Subcutaneous preadipocyte (primary cell): Measurements from ENCODE around the gene WDR5B. TPM values are rescaled to one million over a fixed set of nuclear protein-coding genes. Genes with fewer than 3 reads are reported as not detected.

Source experiments
- small RNA-seq: library from RNA; depleted of rRNA; stranded (forward); fragments of <200 nt; gene quantifications from one replicate; pipeline ENCODE3, GENCODE V24; 2012
- total RNA-seq: library from RNA; depleted of rRNA; stranded (reverse); fragments of >200 nt; gene quantifications from 2 replicates; pipeline ENCODE4 v1.2.3, GENCODE V29; 2012

Gene WDR5B
- 5.5 and 6.5 TPM in 2 replicates for total RNA-seq

GRCh38 chr3:122415762-122416654 is at the start of gene WDR5B:
WDR5B (minus strand) TSS chr3:122416062; CDS start chr3:122415528, 534 bp downstream.

GRCh38 chr3:122383771-122384697 is 31.8 kb downstream of the WDR5B start, which contains the start of gene FAM162A:
FAM162A (plus strand) TSS chr3:122384182; CDS start chr3:122384266, 84 bp downstream.

GRCh38 chr3:122382888-122383666 is 32.8 kb downstream of the WDR5B start, which contains the start of gene MIX23:
MIX23 (minus strand) TSS chr3:122383231; CDS start chr3:122383224, 7 bp downstream.

Small RNAs within 50 kb of the gene (small RNA-seq; reads per million reads assigned to genes)
- gene AC083798.1: not detected

Other genes starting within 250 kb of the WDR5B start
- under 0.01 TPM in 1 of 2 replicates, not detected in the other for gene CASR, start 232.4 kb downstream of the WDR5B start, total RNA-seq
- gene CSTA, start 90.8 kb downstream of the WDR5B start, total RNA-seq: 0.98 and 3.3 TPM in 2 replicates
- gene MIX23, start 32.8 kb downstream of the WDR5B start, total RNA-seq: 36.0 and 42.4 TPM in 2 replicates
- gene FAM162A, start 31.9 kb downstream of the WDR5B start, total RNA-seq: 9.6 and 15.4 TPM in 2 replicates
- gene KPNA1, start 98.9 kb upstream of the WDR5B start, total RNA-seq: 28.7 and 34.2 TPM in 2 replicates
- 13.3 and 15.4 TPM in 2 replicates for gene PARP9, start 148.2 kb upstream of the WDR5B start, total RNA-seq
- 18.6 and 19.8 TPM in 2 replicates for gene DTX3L, start 148.3 kb upstream of the WDR5B start, total RNA-seq
- 0.20 and 0.73 TPM in 2 replicates for gene PARP15, start 161.6 kb upstream of the WDR5B start, total RNA-seq